GM19238 (cell line): Measurements from ENCODE around the gene SIK3.
A peak's percentile ranks its signal among the peaks of the same experiment; 100 is the strongest.

Experiments used
- DNase-seq: peaks from one replicate; pipeline ENCODE4 v3.0.0; 2011; ENCODE audit warnings: low spot score; ENCODE audit not compliant: insufficient read length

The SIK3 gene

DNA sequence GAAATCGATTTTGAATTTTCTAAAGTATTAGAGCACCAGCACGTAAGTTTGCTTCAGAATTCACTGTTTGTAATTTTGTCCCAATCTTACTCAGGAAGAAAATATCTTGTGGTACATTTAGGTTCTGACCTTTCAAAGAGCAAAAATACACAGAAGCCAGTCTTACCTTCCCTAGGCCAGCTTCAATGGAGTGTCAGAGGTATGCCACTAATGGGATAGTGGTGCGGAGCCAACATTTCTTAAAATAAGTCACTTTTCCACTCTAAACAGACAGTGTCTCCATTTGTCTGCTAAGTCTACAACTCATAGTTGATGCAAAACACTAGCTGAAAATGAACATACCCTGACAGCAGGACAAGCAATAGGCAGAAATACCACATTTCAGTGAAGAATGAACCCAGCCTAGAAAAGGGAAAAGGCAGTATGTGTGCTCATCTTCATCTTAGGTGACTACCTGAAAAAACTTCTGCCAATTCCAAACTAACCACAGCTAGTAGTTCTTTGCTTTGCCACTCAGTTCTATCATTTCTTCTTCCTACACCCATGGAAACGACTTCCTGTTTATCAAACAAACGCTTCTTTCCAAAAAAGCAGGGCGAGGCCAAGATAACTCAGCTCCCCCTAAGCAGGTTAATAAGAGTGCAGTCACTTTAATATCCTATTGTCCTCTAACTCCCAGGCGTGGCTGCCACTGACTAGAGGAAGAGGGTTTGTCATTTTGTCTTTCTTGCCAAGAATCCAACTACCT is 166.8 kb downstream of the SIK3 start:
- no peak for DNase-seq

DNA sequence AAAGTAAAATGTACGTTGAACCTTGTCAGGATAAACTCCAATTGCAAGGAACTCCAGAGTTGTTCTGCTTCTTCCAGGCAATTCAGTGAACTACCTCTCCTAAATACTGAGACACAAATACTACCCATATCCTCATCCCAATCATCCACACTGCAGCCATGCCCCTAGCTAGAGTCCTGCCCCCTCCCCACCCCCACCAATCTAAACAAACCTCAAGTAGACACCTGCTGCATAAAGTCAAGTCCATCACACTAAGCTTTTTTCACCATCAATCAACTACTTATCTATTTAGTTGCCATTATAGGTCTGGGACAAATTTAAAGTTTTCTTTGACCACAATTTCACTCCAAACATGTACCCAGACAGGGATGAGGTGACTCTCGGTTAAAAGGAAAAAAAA is 167.6 kb downstream of the SIK3 start:
- DNase-seq: no peak

DNA sequence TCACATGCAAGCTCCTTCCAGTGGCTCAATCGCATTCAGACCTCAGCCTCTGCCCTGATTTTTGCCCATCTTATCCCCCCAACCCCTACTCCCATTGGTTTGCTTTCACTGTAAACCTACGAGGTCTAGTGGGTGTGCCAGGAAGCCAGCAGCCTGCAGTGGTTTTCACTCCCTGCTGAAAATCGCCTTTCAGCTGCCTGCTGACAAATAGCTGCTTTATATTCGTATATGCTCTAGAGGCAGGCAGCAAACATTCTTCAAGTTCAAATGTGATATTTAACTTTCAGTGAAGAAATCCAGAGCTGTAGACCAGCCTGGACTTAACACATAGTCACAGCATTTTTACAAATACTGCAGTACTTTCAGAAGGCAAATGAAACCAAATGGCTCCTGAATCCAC is 168.1 kb downstream of the SIK3 start:
- no peak for DNase-seq

DNA sequence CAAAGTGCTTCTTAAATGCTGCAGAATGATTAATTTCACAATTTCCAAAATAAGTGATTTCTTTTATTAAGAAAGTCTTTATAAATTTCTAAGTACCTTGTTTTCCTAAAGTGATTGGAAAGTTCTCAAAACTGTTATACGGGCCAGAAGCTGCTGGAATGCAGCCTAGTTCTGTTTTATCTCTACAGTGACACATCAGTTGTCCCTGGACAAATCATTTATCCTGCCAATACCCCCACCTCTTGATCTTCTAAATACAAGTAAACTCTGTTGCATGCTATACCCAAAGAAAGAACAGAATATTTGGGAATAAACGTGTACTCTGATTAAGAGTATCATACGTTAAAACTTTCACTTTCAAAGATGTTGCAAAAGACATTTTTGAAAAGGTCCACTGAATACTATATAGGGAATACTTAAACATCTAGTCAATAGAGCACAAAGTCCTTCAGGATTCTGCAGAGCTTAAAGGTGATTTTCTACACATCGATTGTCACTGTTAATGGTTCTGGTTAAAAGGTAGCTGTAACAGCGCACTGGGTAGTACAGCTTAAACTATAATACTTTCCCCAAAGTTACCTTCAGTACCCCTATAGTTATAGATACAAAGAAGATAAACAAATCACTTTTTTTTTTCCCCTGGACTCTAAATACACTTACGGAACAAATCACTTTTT is 168.7 kb downstream of the SIK3 start:
- DNase-seq: no peak

DNA sequence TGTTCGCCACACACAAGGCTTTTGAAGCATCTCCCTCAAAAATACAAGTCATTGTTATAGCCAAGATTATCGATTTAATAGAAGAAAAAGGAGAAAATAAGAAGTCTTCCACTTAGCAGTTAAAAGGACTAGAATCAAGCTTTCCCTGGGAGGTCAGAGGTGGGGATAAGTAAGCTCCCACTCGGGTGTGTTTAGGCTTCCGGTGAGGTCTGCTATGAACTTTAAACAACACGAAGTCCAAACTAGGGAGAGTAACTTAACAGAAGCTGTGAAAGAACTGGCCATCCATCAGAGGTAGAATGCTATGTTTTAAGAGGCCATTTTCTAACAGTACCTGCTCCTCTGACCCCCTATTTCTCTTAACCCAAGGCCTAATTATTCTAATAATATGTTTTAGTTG is 169.4 kb downstream of the SIK3 start:
- DNase-seq: no peak

DNA sequence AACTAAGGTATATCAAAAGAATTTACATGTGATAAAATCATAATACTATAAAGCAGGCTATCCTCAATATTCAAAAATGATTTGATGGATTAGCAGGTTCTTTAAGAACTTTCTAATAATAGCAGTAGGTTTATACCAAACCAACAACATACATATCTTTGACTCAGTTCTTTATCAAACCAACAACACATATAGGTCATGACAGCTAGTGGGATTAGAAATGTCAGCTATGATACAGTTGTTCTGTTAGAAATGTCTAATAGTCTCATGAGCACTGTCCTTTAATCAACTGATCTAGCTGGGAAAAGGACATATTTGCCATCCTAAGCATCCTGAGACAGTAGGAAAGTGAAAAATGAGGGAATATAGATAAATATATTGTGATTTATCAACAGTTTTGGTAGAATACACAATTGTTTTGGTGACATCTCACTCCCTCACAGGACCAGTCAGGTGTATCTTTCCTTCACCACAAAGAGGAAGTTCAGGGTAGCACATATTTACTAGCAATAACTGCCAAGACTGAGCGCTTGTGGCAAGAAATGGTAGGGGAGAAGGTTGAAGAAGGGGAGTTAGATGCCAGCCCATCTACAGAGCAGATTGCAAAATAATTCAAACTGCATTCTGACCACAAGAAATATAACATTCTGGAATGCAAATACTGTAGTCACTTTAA is 170.0 kb downstream of the SIK3 start:
- DNase-seq: peak; percentile 24

DNA sequence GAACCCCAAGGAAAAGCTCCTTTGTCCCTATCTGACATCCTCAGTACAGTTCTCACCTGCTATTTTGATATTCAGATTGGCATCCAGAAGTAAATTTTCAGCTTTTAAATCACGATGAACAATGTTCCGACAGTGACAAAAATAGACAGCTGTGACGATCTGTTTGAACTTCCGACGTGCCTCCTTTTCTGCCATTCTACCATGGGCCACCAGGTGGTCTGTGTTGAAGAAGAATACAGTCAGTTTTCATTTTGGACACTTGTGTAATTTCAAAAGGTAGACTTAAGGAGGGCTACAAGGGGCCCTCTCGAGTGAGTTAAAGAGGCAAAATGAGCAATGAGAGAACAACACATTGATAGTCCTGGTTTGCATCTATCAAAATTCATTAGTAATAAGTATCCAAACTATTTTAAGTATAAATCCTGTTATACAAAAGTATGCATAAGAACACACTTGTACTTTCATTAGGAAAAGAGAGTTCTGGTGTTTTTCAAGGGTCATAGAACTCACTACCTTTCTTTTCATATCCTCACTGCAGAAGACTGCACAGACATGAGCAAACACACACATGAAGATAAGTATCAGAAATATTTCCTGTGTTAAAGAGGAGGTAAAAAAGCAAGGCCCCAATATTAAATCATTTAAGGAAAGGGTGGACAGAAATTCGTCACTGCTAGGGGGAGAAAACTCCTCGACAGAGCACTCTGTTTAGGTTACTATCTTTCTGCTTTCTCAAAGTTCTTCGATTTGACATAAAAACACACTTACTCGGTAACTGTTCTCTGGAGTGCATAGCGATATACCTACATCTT is 170.9 kb downstream of the SIK3 start:
- DNase-seq: no peak

DNA sequence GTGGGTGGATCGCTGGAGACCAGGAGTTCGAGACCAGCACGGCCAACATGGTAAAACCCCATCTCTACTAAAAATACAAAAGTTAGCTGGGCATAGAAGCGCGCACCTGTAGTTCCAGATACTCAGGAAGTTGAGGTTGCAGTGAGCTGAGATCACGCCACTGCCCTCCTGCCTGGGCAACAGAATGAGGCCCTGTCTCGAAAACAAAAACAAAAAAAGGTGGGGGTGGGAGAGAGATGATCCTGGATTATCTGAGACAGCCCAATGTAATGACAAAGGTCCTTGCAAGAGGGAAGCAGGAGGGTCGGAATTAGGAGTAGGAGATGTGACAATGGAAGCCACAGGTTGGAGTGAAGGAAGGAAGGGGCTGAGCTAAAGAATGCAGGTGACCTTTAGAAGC is 173.2 kb downstream of the SIK3 start:
- DNase-seq: no peak

DNA sequence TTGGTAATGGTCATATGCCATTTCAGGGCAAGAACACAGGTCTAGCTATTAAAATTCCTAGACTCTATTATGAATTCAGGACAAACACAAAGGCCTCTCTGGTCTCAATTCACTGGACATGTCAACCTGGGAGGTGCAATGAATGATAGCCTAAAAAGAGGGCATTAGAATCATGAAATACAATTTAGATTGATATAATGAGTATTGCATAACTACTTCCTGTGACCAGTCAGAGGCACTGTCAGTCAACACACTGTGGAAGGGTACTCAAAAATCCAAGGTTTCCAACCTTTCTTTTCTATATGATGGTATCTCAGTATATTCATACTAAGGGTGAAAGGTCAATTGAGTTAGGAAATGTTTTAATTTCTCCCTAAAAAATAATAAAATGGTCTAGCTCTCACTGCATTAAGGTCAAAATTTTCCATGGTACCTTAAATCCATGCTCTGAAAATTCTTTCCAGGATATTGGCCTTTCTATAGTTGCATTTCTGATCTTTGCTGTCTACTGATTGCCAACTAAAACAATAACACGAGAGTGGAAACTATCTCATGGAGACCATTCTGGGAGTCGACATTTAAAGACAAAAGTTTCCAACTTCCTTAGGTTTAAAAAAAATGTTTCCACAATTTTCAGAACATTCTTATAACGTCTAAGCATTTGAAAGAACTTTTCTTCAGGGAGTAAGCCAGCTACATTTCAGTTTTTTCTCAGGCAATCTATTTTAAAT is 179.1 kb downstream of the SIK3 start:
- DNase-seq: no peak

DNA sequence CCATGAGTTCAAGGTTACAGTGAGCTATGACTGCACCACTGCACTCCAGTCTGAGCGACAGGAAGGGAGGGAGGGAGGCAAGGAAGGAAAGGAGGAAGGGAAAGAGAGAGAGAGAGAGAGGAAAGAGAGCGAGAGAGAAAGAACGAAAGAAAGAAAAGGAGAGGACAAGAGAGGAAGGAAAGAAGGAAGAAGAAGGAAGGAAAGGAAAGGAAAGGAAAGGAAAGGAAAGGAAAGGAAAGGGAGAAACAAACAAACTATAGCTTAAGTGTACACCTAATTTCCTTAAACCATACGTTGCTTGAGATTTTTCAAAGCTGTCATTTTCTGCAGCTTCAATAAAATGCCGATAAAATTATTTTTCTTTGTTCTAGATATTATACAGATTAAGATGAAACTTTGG is 180.6 kb downstream of the SIK3 start:
- DNase-seq: no peak

DNA sequence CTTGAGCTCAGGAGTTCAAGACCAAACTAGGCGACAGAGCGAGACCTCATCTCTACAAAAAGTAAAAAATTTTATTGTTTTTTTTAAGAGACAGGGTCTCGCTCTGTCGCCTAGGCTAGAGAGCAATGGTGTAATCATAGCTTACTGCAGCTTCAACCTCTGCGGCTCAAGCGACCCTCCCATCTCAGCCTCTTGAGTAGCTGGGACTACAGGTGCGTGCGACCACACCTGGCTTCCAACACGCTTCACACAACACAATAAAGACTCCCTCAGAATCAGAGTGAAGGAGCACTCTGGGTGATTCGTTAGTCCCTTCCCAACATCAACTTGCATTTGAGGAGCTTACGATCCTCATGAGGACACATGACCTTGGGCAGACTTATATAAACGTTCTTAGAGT is 181.3 kb downstream of the SIK3 start:
- DNase-seq: no peak

DNA sequence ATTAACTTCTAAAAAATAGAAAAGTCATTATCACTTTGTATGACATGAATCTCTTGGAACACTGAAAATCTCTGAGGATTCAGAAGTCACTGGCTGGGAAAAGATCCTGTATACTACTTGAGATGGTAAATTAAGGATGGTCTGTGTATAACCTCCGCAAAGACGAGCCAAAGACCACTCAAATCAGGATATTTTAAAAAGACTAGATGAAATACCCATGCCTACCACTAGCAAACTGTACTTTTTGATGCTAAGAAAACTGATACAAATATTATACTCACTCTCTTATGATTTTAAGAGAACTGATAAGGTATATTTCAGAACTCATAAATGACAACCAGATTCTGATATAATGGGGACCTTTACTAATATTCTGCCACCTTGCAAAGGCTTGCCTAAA is 182.2 kb downstream of the SIK3 start:
- no peak for DNase-seq

DNA sequence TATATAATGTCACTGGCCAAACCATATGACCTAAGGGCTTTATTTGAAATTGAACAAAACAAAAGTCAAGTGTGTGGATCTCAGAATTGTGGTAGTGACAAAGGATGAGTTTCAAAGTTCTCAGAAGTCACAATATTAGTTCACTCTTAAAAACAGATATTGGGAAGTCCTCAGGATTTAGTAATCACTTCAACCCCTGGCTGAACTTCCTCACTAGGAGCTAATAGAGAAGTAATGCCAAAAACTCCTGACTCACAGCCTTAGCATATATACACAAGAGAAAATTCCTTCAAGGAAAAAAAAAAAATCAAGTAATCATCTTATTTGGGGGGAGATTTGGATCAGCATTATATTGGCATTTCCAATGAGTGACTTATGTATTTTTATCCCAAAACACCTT is 185.2 kb downstream of the SIK3 start:
- no peak for DNase-seq

DNA sequence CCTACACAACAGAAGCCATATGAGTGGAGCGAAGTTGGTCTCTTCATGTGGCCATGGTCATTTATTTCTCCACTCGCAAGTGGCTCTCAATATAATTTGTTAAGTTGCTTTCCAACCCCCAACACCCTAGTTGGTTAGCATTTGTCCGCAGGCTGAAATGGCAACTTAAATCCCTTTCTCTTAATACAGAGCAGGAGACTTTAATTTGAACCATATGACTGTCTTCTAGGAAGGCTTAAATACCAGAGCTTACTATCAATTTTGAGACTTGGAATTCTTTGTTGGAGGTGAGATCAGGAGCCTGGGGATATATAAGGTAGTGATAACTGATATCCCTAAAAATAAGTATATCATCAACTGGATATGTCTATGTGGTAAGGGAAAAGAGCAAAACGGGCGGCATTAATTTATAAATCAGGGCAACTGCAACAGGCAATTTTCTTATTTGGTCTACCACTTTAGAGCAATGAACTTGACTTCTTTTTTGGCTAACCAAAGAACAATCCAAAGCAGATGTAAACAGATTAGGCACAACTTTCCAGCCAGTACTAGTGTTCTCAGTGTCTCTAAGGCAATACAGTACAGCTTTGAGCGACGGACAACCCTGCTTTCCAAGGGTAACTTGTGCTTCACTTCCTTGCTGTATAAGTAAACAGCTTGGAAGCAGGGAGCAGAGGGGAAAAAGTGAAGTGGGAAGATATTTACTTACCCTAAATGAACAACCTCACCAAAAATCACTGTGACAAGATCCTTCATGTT is 186.1 kb downstream of the SIK3 start:
- no peak for DNase-seq

DNA sequence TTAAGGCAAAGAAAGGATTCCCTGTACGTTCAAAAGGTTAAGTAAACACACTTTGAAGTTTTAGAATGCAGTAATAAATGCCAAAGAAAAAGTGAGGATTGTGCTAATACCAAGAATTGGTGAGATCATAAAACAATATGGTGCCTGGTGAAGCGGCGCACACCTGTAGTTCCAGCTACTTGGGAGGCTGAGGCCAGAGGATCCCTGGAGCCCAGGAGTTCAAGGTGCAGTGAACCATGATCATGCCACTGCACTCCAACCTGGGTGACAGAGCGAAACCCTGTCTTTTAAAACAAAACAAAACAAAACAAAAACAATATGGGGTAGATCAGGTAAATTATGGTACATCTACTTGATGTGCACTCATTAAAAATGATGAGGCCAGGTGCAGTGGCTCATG is 187.4 kb downstream of the SIK3 start:
- DNase-seq: no peak

DNA sequence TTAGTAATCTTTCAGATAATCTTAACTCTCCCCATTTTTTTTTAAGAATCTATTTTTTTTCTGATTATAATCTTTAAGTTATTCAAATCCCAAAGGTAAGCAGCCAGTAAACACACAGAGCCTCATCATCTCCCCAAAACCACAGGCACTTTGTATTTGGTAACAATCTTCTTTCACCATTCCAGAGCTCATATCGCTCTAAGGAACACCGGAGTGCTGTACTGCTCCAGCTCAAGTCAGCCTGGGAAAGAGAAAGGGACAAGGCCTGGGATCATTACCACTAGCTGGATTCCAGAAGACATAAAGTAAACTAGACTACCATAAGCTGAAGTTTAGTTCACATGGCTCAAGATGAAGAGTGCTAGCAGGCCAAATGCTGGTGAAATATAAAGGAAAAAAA is 187.8 kb downstream of the SIK3 start:
- DNase-seq: no peak

DNA sequence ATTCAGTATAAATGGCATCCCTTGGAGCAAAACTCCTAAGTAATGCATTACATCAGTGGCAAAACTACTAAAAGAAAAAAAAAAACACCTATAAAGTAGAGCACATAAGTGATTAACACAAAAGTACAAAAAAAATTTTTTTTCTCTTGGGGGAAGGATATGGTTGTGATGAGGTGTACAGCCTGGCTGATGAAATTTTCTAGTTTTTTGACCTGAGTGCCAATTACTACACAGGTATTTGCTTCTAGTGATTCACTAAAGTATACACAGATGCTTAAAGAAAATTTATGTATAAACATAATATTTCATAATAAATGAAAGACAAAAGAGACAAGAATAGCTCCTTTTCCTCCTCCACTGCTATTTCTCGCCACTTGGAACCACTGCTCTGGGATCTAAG is 189.0 kb downstream of the SIK3 start:
- no peak for DNase-seq

DNA sequence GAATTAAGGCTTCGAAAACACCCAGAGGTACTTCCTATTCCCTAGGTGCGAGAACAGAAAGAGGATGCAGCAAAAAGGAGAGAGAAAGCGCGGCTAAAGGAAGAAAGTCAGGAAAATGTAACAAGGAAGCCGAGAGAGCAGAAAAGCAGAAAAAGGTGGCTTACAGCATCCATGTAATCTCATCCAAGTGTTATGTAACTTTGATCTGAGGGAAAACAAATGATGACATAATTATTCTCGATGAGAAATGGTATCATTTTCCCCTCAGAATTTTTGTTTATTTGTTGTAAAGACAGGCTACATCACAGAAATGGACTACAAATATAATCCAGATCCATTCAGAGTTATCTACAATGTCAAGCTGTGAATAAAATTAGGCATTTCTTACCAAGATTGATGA is 191.7 kb downstream of the SIK3 start:
- no peak for DNase-seq

DNA sequence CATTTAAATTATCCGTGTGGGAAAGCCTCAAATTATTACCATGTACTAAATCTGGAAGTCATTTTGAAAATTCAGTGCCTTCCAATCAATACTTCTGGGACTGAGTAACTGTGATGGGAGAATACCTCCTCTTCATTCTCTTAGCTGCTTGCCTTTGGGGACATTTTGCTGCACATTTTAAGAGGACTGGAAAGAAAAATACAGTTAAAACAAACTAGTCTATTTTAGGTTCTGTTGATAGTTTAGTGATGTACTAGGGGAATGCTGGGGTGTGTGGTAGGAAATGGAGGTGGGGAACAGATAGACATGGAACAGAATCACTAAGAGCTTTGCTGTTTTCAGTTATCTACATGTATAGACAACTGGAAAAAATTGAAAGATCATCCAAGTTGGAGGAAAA is 195.1 kb downstream of the SIK3 start:
- no peak for DNase-seq

DNA sequence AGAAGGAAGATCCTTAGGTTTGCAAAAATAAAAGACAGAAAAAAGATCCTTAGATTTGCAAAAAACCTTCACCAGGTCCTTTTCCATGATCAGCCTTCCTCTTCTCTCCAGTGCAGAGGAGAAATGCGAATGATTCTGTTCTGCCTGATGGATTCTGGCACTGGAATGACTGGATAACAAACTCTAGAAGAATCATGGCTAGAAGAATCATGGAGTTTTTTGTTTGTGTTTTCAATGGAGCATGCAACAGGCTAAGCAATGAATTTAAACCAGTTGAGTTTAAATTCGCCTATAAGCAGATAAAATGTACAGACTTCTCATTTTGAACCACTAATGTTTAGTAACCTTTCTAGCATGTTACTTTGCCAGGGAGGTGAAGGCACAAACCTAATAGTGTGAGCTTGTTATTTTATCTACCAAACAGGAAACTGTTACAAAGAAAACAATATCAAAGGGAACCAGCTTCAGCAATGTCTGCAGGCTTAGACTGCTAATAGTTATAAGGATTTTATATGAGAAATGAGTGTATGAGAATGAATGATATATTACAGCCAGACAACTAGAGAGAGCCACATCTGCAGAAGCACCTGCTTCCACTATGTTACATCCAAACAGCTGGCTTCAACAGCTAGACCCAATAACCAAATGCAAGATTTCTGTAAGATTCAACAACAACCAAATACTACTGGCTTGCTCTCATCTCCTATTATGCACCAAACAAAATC is 196.1 kb downstream of the SIK3 start:
- DNase-seq: no peak
